ENCODE results near the gene SMURF2. TPM values are rescaled to one million over a fixed set of nuclear protein-coding genes. Genes with fewer than 3 reads are reported as not detected.
A peak's percentile ranks its signal among the peaks of the same experiment; 100 is the strongest.

SMURF2 gene
- total and polyA plus RNA-seq, 9 of the 15 experiments (the other 6 are each of a cell fraction or from before 2014, with no cell fraction given) = 3.8 to 22.0 (median 14.8) TPM

- H2AFZ ChIP-seq (ENCODE audit: low read depth, low read length) = no peak overlapping the region
- FAIRE-seq (no peak), ATAC-seq (no peak), DNase-seq (ENCODE audit: extremely low read depth in 1 of 4, low spot score in 3 of 4) (no peak)
- no TSS peak for BruUV-seq (replicated peaks)
- ChIA-PET CTCF (ENCODE audit: low intra/inter-chr PET ratio) (no interaction called here), POLR2A (interaction anchor here (1.7 kb wide), 1 partner anchor 15 kb away, joined by 5 read pairs; no protein-coding TSS in a partner anchor)
- H4K20me1 ChIP-seq (replicated peaks; ENCODE audit: control insufficient read depth, insufficient read depth, low read length) = no peaks in the 10 kb centered on the region
- H3K4me3 ChIP-seq = no peak overlapping the region
- 73% methylated on average over 1 of the region's 1 CpG for WGBS (ENCODE audit: insufficient coverage, low coverage, missing lambda C conversion rate)
- in situ Hi-C loops (cut with MboI) = no loop called here
- H3K9ac ChIP-seq (ENCODE audit: insufficient read depth in 1 of 2, low read depth in 2 of 2, low read length in 2 of 2) = no peak overlapping the region
- H3K36me3 ChIP-seq (ENCODE audit: control insufficient read depth, insufficient read depth, low read length) = peaks cover 11% of the 10 kb centered on the region; the same call in 1 of the 3 replicates
- TF ChIP-seq SRSF7 (optimal IDR thresholded peaks at IDR 0.05; ENCODE audit: low read depth, low read length) (no peak), KDM1A (IDR thresholded peaks at IDR 0.05) (no peak), ETV5 (CRISPR knock-in tag; IDR thresholded peaks at IDR 0.05; ENCODE audit: low read depth) (no peak), ZHX1 (conservative IDR thresholded peaks at IDR 0.05; ENCODE audit: low read length) (no peak), ZNF121 (CRISPR knock-in tag; conservative IDR thresholded peaks at IDR 0.05) (peak; percentile 97), ADNP (tag; IDR thresholded peaks at IDR 0.05) (no peak), RBM25 (IDR thresholded peaks at IDR 0.05; ENCODE audit: low read depth, low read length, severe bottlenecking) (peak; percentile 69)
- TF ChIP-seq, protein P1, sequence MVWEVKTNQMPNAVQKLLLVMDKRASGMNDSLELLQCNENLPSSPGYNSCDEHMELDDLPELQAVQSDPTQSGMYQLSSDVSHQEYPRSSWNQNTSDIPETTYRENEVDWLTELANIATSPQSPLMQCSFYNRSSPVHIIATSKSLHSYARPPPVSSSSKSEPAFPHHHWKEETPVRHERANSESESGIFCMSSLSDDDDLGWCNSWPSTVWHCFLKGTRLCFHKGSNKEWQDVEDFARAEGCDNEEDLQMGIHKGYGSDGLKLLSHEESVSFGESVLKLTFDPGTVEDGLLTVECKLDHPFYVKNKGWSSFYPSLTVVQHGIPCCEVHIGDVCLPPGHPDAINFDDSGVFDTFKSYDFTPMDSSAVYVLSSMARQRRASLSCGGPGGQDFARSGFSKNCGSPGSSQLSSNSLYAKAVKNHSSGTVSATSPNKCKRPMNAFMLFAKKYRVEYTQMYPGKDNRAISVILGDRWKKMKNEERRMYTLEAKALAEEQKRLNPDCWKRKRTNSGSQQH (CRISPR knock-in tag; IDR thresholded peaks at IDR 0.05) = no peak
- no peak overlapping the region for H3K4me2 ChIP-seq (ENCODE audit: insufficient read depth, low read length)
- no peaks in the 10 kb centered on the region for H3K9me3 ChIP-seq (replicated peaks; ENCODE audit: control insufficient read depth, insufficient read depth, low read depth, low read length)
- peaks cover 3% of the 10 kb centered on the region in 2 experiments; a peak in 3 of 5 replicates for H3K4me1 ChIP-seq (replicated peaks in 1 of 2; ENCODE audit: control insufficient read depth in 2 of 2, insufficient read depth in 2 of 2, low read length in 2 of 2)
- no peaks in the 10 kb centered on the region; the same call in 1 of the 3 replicates for H3K79me2 ChIP-seq (ENCODE audit: control insufficient read depth, insufficient read depth, low read length)
- H3K9me1 ChIP-seq (ENCODE audit: control insufficient read depth, insufficient read depth, low read length) = no peaks in the 10 kb centered on the region
- no peak overlapping the region for H3K27ac ChIP-seq (ENCODE audit: extremely low read depth, low read depth, low read length)
- intact Hi-C loops (cut with micrococcal nuclease) = loop anchor here (5.0 kb wide), 1 partner anchor 90 kb away; the partner anchor contains the start of genes CEP95 and DDX5
- no peaks in the 10 kb centered on the region for H3K27me3 ChIP-seq (ENCODE audit: control insufficient read depth in 2 of 2, insufficient read depth in 2 of 2, low read length in 2 of 2)
These were observed 65.1 kb downstream of the SMURF2 start for GRCh38 chr17:64596988-64597387.

Measured in K562 (cell line).